Naive thymus-derived CD8-positive, alpha-beta T cell (primary cell): ENCODE data around the gene KBTBD7. TPM values are rescaled to one million over a fixed set of nuclear protein-coding genes. Genes with fewer than 3 reads are reported as not detected.

Experiments used
- ATAC-seq, 2 donors: fragments of 150-1000 bp; cut with Tn5 transposase in 1 of 2; sonication (Bioruptor Pico), chemical (Tn5 transposase) in 1 of 2; 1 replicate in 1 of 2; 2 replicates in 1 of 2; pipeline ENCODE4 v1.10.0; 2021; ENCODE audit warnings: mild to moderate bottlenecking in 2 of 2, moderate library complexity in 2 of 2
- POLR2A ChIA-PET: fragments of 350-600 bp; sonication (Branson Sonifier 250); formaldehyde crosslinking; loops from one replicate; lab custom pipeline; 2021; ENCODE audit warnings: antibody characterized with exemption; lab: Charles Lee
- DNase-seq, 10 donors: peaks; one replicate each; pipeline versions ENCODE4 v3.0.0 to v3.0.0-alpha.2; 2020 to 2022
- H3K27ac Mint-ChIP-seq, 10 donors: one replicate each; pipeline ENCODE4 v1.8.0; 2020 to 2022; ENCODE audit warnings: mild to moderate bottlenecking in 10 of 10, mixed read lengths in 10 of 10, moderate library complexity in 4 of 10, inconsistent platforms in 1 of 10
- H3K27me3 Mint-ChIP-seq, 5 donors: one replicate each; pipeline ENCODE4 v1.8.0; 2021 to 2022; ENCODE audit warnings: mixed read lengths in 5 of 5
- H3K36me3 Mint-ChIP-seq, 3 donors: one replicate each; pipeline ENCODE4 v1.8.0; 2020 to 2022; ENCODE audit warnings: mixed read lengths in 3 of 3, mild to moderate bottlenecking in 2 of 3, inconsistent platforms in 1 of 3
- H3K4me1 Mint-ChIP-seq, 4 donors: one replicate each; pipeline ENCODE4 v1.8.0; 2021 to 2022; ENCODE audit warnings: mixed read lengths in 4 of 4
- H3K4me3 Mint-ChIP-seq, 10 donors: one replicate each; pipeline ENCODE4 v1.8.0; 2020 to 2022; ENCODE audit warnings: mild to moderate bottlenecking in 10 of 10, mixed read lengths in 10 of 10, moderate library complexity in 6 of 10, inconsistent platforms in 1 of 10
- H3K9me3 Mint-ChIP-seq, 9 donors: one replicate each; pipeline ENCODE4 v1.8.0; 2020 to 2022; ENCODE audit warnings: mixed read lengths in 9 of 9, mild to moderate bottlenecking in 3 of 9, inconsistent platforms in 1 of 9, moderate library complexity in 1 of 9
- polyA plus RNA-seq, 3 donors: library from polyadenylated mRNA; unstranded; fragments of 300-500 nt; fragmentation: Illumina TruSeq; gene quantifications; one replicate each; pipeline ENCODE4 v1.2.3, GENCODE V29; 2021
- total RNA-seq, 8 experiments: library from RNA in 2 of 8; stranded (reverse) in 2 of 8; gene quantifications; one replicate each; pipeline ENCODE4 v1.2.3 and lab custom pipeline; 2021 to 2026

KBTBD7 gene, protein sequence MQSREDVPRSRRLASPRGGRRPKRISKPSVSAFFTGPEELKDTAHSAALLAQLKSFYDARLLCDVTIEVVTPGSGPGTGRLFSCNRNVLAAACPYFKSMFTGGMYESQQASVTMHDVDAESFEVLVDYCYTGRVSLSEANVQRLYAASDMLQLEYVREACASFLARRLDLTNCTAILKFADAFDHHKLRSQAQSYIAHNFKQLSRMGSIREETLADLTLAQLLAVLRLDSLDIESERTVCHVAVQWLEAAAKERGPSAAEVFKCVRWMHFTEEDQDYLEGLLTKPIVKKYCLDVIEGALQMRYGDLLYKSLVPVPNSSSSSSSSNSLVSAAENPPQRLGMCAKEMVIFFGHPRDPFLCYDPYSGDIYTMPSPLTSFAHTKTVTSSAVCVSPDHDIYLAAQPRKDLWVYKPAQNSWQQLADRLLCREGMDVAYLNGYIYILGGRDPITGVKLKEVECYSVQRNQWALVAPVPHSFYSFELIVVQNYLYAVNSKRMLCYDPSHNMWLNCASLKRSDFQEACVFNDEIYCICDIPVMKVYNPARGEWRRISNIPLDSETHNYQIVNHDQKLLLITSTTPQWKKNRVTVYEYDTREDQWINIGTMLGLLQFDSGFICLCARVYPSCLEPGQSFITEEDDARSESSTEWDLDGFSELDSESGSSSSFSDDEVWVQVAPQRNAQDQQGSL
- 1 to 10 TPM; 6.4 to 6.8 TPM for total RNA-seq
- polyA plus RNA-seq, result 1 to 10 TPM; 4.6 to 7.5 (median 5.0) TPM
- 4.6 to 17.8 (median 6.0) reads per million in 6 experiments for total RNA-seq (lab: John Stamatoyannopoulos, UW)

DNA sequence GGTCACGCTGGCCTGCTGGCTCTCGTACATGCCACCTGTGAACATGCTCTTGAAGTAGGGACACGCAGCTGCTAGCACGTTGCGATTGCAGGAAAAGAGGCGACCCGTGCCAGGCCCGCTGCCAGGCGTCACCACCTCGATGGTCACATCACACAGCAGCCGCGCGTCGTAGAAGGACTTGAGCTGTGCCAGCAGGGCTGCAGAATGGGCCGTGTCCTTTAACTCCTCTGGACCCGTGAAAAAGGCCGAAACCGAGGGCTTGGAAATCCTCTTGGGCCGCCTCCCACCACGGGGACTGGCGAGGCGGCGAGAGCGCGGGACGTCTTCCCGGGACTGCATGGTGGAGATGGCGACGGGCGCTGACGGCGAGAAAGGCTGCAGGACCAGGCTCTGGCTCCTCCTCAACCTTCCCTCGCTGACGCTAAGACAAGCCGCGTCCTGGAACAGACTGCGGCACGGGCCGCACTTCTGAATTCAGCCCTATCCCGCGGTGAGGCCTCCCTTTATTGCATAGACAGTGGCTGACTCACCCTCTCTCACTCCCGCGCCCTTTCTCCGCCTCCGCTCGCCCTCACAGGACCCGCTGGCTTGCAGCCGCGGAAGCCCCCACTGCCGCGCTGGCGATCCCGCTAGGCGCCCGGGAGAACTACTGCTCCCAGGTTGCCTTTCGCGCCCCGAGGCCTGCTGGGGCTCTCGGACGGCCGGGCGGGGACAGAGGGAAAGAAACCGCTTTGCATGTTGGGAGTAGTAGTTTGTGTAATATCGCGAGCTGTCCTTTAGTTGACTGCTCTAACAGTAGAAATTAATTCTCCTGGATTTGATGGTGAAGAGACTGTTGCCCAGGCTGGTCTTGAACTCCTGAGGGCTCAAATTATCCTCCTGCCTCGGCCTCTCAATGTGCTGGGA, at the start of gene KBTBD7:
KBTBD7 (minus strand) TSS at position 651 of the 906 bp plus-strand sequence; CDS start at position 339, 312 bp downstream.
- H3K27ac Mint-ChIP-seq, result peak within 1 kb of the TSS; percentile 51 to 98 (median 92)
- H3K36me3 Mint-ChIP-seq, result peaks cover 11 to 30% (median 14%) of the 10 kb centered on the region in 3 donors
- peaks cover 0 to 7% (median 4%) of the 10 kb centered on the region in 9 donors for H3K9me3 Mint-ChIP-seq
- peak; percentile 83 to 93 (median 86) for DNase-seq
- POLR2A ChIA-PET, result interaction anchor here (0.6 to 1.2 kb wide), 4 partner anchors 71 to 1195 kb away, joined by 3 to 4 read pairs (median 3); partner anchors contain the start of gene SLC25A15
- peak; percentile 96 to 98 for ATAC-seq
- peaks cover 19 to 46% (median 35%) of the 10 kb centered on the region in 4 donors for H3K4me1 Mint-ChIP-seq
- H3K4me3 Mint-ChIP-seq, result peak within 1 kb of the TSS; percentile 92 to 97 (median 95)
- no peaks in the 10 kb centered on the region for H3K27me3 Mint-ChIP-seq

DNA sequence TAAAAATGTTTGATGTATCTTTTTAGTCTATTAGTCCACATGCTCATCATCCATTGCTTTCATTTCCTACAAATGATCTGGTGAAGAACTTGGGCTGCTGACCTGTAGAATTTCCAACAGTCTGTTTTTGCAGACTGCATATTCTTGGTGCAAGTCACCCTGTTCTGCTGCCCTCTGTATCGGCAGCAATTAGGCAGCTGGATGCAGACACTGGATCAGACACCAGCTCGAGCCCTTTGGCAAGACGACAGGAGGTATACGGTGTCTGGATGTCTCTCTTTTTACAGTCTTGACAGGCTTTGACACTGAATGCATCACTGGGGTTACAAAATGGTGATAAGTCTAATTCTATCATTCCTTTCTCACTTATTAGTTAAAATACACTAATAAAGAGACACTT, 47.3 kb upstream of the KBTBD7 start:
- H3K9me3 Mint-ChIP-seq, result no peaks in the 10 kb centered on the region
- DNase-seq (no peak), ATAC-seq (no peak)
- H3K27ac Mint-ChIP-seq, result no peak overlapping the region
- H3K4me1 Mint-ChIP-seq, result peaks cover 3 to 12% (median 6%) of the 10 kb centered on the region in 4 donors
- POLR2A ChIA-PET, result no interaction called here
- no peaks in the 10 kb centered on the region for H3K27me3 Mint-ChIP-seq
- peaks cover 0 to 35% (median 28%) of the 10 kb centered on the region in 3 donors for H3K36me3 Mint-ChIP-seq
- H3K4me3 Mint-ChIP-seq, result no peak overlapping the region

DNA sequence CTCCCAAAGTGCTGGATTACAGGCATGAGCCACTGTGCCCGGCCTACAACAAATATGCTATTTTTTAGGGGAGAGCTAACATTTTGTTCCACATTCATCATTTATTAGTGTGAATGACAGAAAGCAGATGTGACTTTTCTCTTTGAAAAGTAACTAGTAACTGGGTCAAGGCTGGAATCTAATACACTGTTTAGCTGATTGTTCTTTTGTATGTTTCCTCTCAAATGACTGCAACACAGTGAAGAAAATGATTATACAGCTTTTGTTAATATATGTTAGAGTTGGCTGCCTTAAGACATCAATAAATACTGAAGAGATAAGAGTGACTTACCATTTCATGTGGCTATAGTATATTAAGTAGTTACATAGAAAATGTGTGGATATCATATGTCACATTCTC, 42.0 kb upstream of the KBTBD7 start:
- peaks cover 12 to 18% (median 13%) of the 10 kb centered on the region in 4 donors for H3K4me1 Mint-ChIP-seq
- H3K4me3 Mint-ChIP-seq, result no peak overlapping the region
- H3K9me3 Mint-ChIP-seq, result no peaks in the 10 kb centered on the region
- peak overlapping the region in 2 of 10 donors; percentile 17 to 29 for H3K27ac Mint-ChIP-seq
- H3K27me3 Mint-ChIP-seq, result no peaks in the 10 kb centered on the region
- ATAC-seq, result no peak
- DNase-seq, result no peak
- H3K36me3 Mint-ChIP-seq, result peaks cover 5 to 75% (median 43%) of the 10 kb centered on the region in 3 donors
- POLR2A ChIA-PET, result interaction anchor here (0.5 kb wide), 1 partner anchor 503 kb away, joined by 4 read pairs; no protein-coding TSS in a partner anchor

DNA sequence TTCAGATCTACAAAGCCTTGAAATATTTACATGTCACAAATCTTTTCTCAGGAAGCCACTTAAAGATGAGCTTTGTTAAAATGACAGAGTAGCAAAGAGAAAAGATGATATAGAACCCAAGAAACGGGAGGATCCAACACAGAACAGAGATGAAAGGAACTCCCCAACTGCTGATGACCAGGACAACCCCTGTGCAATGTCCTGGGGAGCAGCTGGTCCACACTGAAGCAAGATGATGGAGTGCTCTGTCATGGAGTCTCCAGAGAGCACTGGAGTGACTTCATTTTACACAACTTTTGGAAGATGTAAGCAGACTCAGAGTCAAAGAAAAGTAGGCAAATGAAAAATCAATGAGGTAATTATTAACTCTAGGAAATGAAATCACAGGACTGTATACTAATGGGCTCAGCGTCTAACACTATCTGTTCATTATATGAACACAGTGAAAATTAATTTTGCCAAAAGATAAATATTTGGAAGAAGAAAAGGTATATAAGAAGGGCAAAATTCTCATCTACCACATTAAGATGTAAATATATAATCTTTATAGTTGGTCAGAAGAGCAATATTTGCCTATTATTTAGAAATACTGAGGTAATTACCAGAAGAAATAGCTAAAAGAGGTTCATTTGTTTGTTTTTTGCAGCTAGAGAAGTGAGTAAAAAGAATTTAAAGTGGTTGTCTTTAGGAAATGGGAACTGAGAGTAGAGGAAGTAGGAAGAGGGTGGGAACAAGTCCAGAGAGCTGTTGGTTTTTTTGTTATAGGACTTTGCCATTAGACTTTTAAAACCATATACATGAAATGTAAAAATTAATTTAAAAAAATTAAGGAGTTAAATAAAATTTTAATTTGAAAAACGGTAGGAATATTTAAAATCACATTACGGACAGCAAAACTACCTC, 38.5 kb upstream of the KBTBD7 start:
- DNase-seq (no peak), ATAC-seq (no peak)
- peaks cover 5 to 82% (median 35%) of the 10 kb centered on the region in 3 donors for H3K36me3 Mint-ChIP-seq
- peaks cover 10 to 23% (median 14%) of the 10 kb centered on the region in 4 donors for H3K4me1 Mint-ChIP-seq
- H3K27ac Mint-ChIP-seq, result peak overlapping the region in 4 of 10 donors; percentile 52 to 89 (median 72)
- no peaks in the 10 kb centered on the region for H3K27me3 Mint-ChIP-seq
- H3K9me3 Mint-ChIP-seq, result no peaks in the 10 kb centered on the region
- POLR2A ChIA-PET, result interaction anchor here (1.1 kb wide), 1 partner anchor 173 kb away, joined by 3 read pairs; no protein-coding TSS in a partner anchor
- H3K4me3 Mint-ChIP-seq, result no peak overlapping the region

DNA sequence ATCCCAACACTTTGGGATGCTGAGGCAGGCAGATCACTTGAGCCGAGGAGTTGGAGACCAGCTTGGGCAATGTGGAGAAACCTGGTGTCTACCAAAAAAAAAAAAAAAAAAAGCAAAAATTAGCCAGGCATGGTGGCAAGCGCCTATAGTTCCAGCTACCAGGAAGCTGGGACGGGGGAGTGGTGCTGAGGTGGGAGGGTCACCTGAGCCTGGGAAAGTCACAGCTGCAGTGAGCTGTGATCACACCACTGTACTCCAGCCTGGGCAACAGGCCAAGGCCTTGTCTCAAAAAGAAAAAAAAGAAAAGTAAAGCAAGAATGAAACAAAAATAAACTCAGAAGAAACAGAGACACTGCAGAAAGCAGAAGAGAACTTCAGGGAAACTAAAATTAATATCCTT, 37.4 kb upstream of the KBTBD7 start:
- no peak for ATAC-seq
- Mint-ChIP-seq H3K4me1 (peaks cover 10 to 23% (median 14%) of the 10 kb centered on the region in 4 donors), H3K4me3 (peak overlapping the region in 2 of 10 donors; percentile 24 to 57), H3K9me3 (no peaks in the 10 kb centered on the region), H3K27ac (peak overlapping the region in 6 of 10 donors; percentile 3 to 89 (median 56)), H3K27me3 (no peaks in the 10 kb centered on the region), H3K36me3 (peaks cover 5 to 89% (median 35%) of the 10 kb centered on the region in 3 donors)
- POLR2A ChIA-PET, result no interaction called here
- DNase-seq, result no peak

DNA sequence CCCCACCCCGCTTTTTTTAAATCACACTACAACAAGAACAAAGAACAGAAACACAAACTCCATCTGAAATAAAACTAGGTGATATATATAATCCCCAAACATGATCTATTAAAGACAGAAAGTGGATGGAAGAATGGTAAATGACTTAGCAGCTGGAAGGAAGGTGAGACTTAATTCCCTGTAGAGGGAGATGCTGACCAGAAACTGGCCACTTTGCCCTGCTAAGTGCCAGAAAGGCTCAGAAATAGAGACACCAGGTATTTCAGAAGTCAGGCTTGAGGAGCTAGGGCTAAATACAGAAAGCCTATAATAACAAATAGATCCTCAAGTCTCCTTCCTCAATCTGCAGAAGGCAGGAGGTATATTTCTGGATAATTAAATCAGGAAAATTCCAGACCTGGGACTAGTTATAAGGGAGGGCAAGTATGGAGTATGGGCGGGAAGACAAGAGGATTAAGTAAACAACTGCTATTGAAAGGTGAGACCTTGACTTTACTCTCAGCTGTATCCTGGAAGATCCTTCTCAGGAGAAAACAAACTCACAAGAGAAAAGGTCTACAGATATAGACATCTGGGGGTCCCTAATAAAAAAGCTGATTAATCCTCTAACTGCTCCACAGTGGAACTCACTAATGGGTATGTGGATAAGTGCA, 36.8 kb upstream of the KBTBD7 start:
- peaks cover 5 to 89% (median 33%) of the 10 kb centered on the region in 3 donors for H3K36me3 Mint-ChIP-seq
- POLR2A ChIA-PET, result interaction anchor here (0.7 kb wide), 1 partner anchor 162 kb away, joined by 3 read pairs; no protein-coding TSS in a partner anchor
- no peaks in the 10 kb centered on the region for H3K27me3 Mint-ChIP-seq
- peaks cover 10 to 23% (median 14%) of the 10 kb centered on the region in 4 donors for H3K4me1 Mint-ChIP-seq
- DNase-seq (no peak), ATAC-seq (no peak)
- peak overlapping the region in 1 of 10 donors; percentile 24 for H3K4me3 Mint-ChIP-seq
- H3K9me3 Mint-ChIP-seq, result no peaks in the 10 kb centered on the region
- H3K27ac Mint-ChIP-seq, result peak overlapping the region in 5 of 10 donors; percentile 4 to 88 (median 65)

DNA sequence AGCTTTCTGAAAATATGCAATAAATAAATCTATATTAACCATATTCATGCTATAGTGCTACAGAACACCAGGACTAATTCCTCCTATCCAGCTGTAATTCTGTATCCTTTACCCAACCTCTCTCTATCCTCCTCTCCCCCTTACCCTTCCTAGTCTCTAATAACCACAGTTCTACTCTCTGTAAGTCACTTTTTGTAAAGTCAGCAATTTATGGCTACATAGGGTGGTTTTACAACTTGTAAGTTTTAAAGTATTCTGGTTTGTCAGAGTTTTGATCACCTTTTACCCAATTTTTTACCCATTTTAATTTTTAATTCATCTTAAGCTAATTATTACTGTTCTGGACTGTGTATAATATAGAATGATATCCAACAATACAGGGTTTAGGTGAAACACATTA, 35.0 kb upstream of the KBTBD7 start:
- ATAC-seq (no peak), DNase-seq (no peak)
- Mint-ChIP-seq H3K4me3 (no peak overlapping the region), H3K36me3 (peaks cover 0 to 84% (median 31%) of the 10 kb centered on the region in 3 donors), H3K27ac (no peak overlapping the region), H3K27me3 (no peaks in the 10 kb centered on the region), H3K4me1 (peaks cover 10 to 23% (median 14%) of the 10 kb centered on the region in 4 donors), H3K9me3 (no peaks in the 10 kb centered on the region)
- POLR2A ChIA-PET, result interaction anchor here (0.6 kb wide), 1 partner anchor 85 kb away, joined by 3 read pairs; no protein-coding TSS in a partner anchor

DNA sequence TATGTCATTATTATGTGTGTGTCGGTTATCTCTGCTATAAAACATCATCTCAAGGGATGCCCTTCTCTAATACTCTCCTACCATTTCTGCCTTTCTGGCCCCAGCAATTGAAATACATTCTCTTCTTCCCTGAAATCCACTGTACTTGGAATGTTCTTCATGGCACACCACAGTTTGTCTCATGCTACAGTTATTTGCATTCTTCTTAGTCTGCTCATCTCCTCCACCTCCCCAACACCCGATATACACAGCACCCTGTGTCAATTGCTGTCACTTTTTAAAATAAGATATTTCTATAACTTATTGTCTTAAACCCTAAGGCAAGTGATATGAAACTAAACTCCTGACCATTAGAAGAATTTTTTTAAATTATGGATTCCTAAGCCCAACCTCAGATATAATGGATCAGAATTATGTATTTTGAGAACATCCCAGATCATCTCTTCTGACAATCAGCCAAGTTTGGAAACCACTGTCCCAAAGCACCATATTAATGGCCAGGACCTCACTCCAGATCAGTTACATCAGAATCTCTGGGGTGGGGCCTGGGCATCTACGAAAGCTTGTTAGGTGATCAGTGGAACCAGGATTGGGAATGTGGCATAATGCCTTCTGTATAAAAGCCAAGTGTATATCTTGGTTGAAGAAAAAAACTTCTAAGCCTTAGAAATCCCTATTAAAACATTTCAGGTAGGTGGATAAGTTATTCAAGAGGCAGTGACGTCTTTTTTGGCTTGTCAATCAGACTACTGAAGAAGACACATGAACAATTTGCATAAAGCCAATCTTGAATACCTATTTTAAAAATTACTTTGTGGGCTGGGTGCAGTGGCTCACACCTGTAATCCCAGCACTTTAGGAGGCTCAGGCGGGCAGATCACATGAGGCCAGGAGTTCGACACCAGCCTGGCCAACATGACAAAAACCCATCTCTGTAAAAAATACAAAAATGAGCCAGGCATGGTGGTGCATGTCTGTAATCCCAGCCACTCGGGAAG, 30.0 kb upstream of the KBTBD7 start:
- no peak for ATAC-seq
- Mint-ChIP-seq H3K4me1 (no peaks in the 10 kb centered on the region), H3K9me3 (no peaks in the 10 kb centered on the region), H3K36me3 (peaks cover 0 to 79% (median 25%) of the 10 kb centered on the region in 3 donors), H3K27me3 (no peaks in the 10 kb centered on the region), H3K27ac (no peak overlapping the region), H3K4me3 (no peak overlapping the region)
- POLR2A ChIA-PET, result no interaction called here
- DNase-seq, result no peak

DNA sequence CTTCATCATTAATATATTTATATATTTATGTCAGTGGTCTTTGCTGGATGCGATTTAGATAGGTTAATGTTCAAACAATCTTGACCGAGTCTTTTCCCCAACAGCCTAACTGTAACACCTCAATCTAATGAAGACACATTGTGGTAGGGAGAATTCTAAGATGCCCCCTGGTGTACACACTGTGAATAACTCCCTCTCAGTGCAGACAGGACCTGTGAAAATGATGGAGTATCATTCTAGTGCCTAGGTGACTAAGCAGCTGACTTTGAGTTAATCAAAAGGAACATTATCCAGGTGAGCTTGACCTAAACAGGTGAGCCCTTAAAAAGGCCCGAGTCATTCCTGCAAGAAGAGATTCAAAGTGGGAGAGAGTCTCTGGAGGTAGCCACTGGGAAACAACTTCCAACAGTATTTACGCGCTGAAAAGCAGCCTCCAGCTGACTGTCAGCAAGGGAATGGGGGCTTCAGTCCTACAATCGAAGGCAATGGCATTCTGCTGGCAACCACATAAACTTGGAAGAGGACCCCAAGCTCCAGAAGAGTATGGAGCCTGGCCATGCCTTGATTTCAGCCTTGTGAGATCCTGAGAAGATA, 28.0 kb upstream of the KBTBD7 start:
- DNase-seq (peak in 9 of 10 donors; percentile 25 to 70 (median 50)), ATAC-seq (peak; percentile 85)
- Mint-ChIP-seq H3K27ac (peak overlapping the region in 1 of 10 donors; percentile 68), H3K4me1 (no peaks in the 10 kb centered on the region), H3K4me3 (no peak overlapping the region), H3K27me3 (no peaks in the 10 kb centered on the region), H3K36me3 (peaks cover 0 to 79% (median 18%) of the 10 kb centered on the region in 3 donors), H3K9me3 (no peaks in the 10 kb centered on the region)
- POLR2A ChIA-PET, result interaction anchor here (0.5 kb wide), 1 partner anchor 162 kb away, joined by 3 read pairs; no protein-coding TSS in a partner anchor
